ENCODE results near the gene FGD2.

DNA sequence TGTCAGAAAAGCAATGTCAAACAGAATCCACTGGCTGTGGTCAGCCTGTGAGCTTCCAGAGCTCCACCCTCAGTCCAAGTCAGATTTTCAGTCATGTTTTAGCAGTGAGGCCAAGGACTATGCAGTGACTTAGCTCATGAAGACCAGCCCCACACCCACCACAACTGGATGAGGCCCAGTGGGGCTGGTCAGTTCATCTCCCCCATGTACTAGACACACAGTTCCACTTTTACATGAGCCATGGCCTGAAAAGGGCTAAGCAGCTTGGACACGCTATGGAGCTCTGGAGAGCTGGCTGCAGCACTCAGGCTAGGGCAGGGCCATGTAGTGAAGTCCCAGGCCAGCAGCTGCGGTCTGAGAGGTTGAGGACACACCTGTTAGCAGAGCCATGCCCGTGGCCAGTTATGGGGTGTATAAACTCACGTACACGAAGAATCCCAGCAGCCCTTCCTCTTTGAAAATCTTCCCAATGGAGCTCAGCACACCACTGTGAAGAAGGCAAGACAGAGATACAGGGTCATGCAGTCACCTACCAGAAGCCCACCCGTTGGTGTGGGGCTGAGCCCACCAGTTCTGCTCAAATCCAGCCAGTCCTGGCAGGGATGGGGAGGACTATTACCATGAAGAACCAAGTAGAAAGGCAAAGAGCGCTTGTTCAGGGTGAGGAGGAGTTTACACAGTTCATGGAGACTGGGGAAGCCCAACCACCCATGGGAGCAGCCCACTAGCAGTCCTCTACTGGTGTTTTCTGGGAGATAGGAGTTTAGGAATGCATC lies 30.0 kb upstream of the FGD2 start:
- TF ChIP-seq ZNF274 (IDR thresholded peaks at IDR 0.05; ENCODE audit: low read depth, low read length): no peak
- TF ChIP-seq YY1 (IDR thresholded peaks at IDR 0.05; ENCODE audit: insufficient read depth, insufficient read length): no peak

All from NT2/D1 (cell line).